PC-3 (cell line): ENCODE measurements around the gene MAST4. TPM values are rescaled to one million over a fixed set of nuclear protein-coding genes. Genes with fewer than 3 reads are reported as not detected.
A peak's percentile ranks its signal among the peaks of the same experiment; 100 is the strongest.

ENCODE experiments used
- ATAC-seq: fragments of 200-7000 bp; cut with Tn5 transposase; 2 replicates; pipeline ENCODE4 v1.9.1; 2020; ENCODE audit warnings: mild to moderate bottlenecking, moderate library complexity
- BruUV-seq: library from RNA; stranded (reverse); fragments of 400-500 nt; replicated peaks from 2 replicates; lab custom pipeline; 2021; lab: Mats Ljungman, UMichigan
- CTCF ChIA-PET: fragments of 300-600 bp; sonication (Branson Sonifier 250); formaldehyde crosslinking; loops from one replicate; lab custom pipeline; 2022; ENCODE audit warnings: antibody characterized with exemption; lab: Charles Lee
- POLR2A ChIA-PET: fragments of 300-600 bp; sonication (Branson Sonifier 250); formaldehyde crosslinking; loops from one replicate; lab custom pipeline; 2022; ENCODE audit warnings: antibody characterized with exemption; ENCODE audit not compliant: unreplicated experiment; lab: Charles Lee
- DNase-seq: peaks from one replicate; pipeline ENCODE4 v3.0.0-alpha.2; 2015
- H2AFZ ChIP-seq: fragments of 300-600 bp; sonication (generic); 2 replicates; pipeline ENCODE4 v1.6.0; 2016; ENCODE audit warnings: antibody characterized with exemption, low read length
- H3F3A ChIP-seq: fragments of 300-600 bp; sonication (generic); one replicate; pipeline ENCODE4 v1.6.0; 2017; ENCODE audit warnings: antibody characterized with exemption, low read length, control low read depth, mild to moderate bottlenecking; ENCODE audit not compliant: unreplicated experiment
- H3K27ac ChIP-seq: fragments of 300-600 bp; sonication (generic); 2 replicates; pipeline ENCODE4 v1.5.1; 2016; ENCODE audit warnings: mild to moderate bottlenecking, low read length
- H3K27me3 ChIP-seq: fragments of 300-600 bp; sonication (generic); 2 replicates; pipeline ENCODE4 v1.6.1; 2016; ENCODE audit warnings: low read length, mixed read lengths
- H3K36me3 ChIP-seq: fragments of 300-600 bp; sonication (generic); 2 replicates; pipeline ENCODE4 v1.6.1; 2016; ENCODE audit warnings: low read depth, mixed run types, low read length, mixed read lengths
- H3K4me1 ChIP-seq: fragments of 300-600 bp; sonication (generic); 2 replicates; pipeline ENCODE4 v1.5.1; 2016; ENCODE audit warnings: low read length; ENCODE audit not compliant: insufficient read depth
- H3K4me2 ChIP-seq: fragments of 300-600 bp; sonication (generic); 2 replicates; pipeline ENCODE4 v1.6.0; 2016; ENCODE audit warnings: low read length
- H3K4me3 ChIP-seq: fragments of 300-600 bp; sonication (generic); 2 replicates; pipeline ENCODE4 v1.5.1; 2016; ENCODE audit warnings: mild to moderate bottlenecking, low read length, mixed read lengths
- H3K79me2 ChIP-seq: fragments of 300-600 bp; sonication (generic); 2 replicates; pipeline ENCODE4 v1.6.1; 2017; ENCODE audit warnings: low read length, mixed read lengths
- H3K9ac ChIP-seq: fragments of 300-600 bp; sonication (generic); 2 replicates; pipeline ENCODE4 v1.6.0; 2016; ENCODE audit warnings: mild to moderate bottlenecking, low read length
- H3K9me2 ChIP-seq: fragments of 300-600 bp; sonication (generic); replicated peaks from 2 replicates; pipeline ENCODE4 v1.6.1; 2016; ENCODE audit warnings: mixed run types, low read length, mixed read lengths
- H3K9me3 ChIP-seq: fragments of 300-600 bp; sonication (generic); 2 replicates; pipeline ENCODE4 v1.6.1; 2016; ENCODE audit warnings: low read length, mixed read lengths
- H4K20me1 ChIP-seq: fragments of 300-600 bp; sonication (generic); 2 replicates; pipeline ENCODE4 v1.6.1; 2016; ENCODE audit warnings: low read length, mixed read lengths
- CTCF ChIP-seq: fragments of 300-600 bp; sonication (generic); conservative IDR thresholded peaks from 2 replicates; pipeline ENCODE4 v1.5.1; 2017; ENCODE audit warnings: antibody characterized with exemption, low read depth, mild to moderate bottlenecking, low read length
- EZH2 ChIP-seq: fragments of 300-600 bp; sonication (generic); IDR thresholded peaks from one replicate; pipeline ENCODE4 v1.6.1; 2017; ENCODE audit warnings: antibody characterized with exemption, mild to moderate bottlenecking, low read length; ENCODE audit not compliant: unreplicated experiment
- EZH2phosphoT487 ChIP-seq: fragments of 300-600 bp; sonication (generic); IDR thresholded peaks from 2 replicates; pipeline ENCODE4 v1.6.1; 2018; ENCODE audit warnings: mild to moderate bottlenecking, antibody characterized with exemption, low read length, borderline replicate concordance
- intact Hi-C: fragments of 100-400 bp; cut with micrococcal nuclease; formaldehyde crosslinking; loops from 2 replicates; pipeline ENCODE4 v1.9.0; 2023
- total RNA-seq: library from RNA; depleted of rRNA; stranded (reverse); fragments of >200 nt; gene quantifications from 2 replicates; pipeline ENCODE4 v1.2.3, GENCODE V29; 2014

The MAST4 gene
- total RNA-seq, 1 experiment from 2014 or later, result 7.9 TPM

GRCh38 chr5:66976108-66976507 lies 379.9 kb downstream of the MAST4 start:
- H3K36me3 ChIP-seq, result no peaks in the 10 kb centered on the region
- no peaks in the 10 kb centered on the region for H3K9me2 ChIP-seq
- H3F3A ChIP-seq, result no peaks in the 10 kb centered on the region
- no peak overlapping the region for H3K27ac ChIP-seq
- H3K27me3 ChIP-seq, result no peaks in the 10 kb centered on the region
- ChIA-PET CTCF (no interaction called here), POLR2A (no interaction called here)
- H3K9ac ChIP-seq, result no peak overlapping the region
- TF ChIP-seq CTCF, result no peak
- no peak for TF ChIP-seq EZH2
- no peak for TF ChIP-seq EZH2phosphoT487
- H3K4me1 ChIP-seq, result 0 out of 2 replicates have a peak, but pooled peaks cover 6% of the 10 kb centered on the region
- intact Hi-C loops, result no loop called here
- H3K4me3 ChIP-seq, result no peak overlapping the region
- no peak overlapping the region for H2AFZ ChIP-seq
- H3K9me3 ChIP-seq, result no peaks in the 10 kb centered on the region
- ATAC-seq (no peak), DNase-seq (no peak)
- H3K79me2 ChIP-seq, result no peaks in the 10 kb centered on the region
- H3K4me2 ChIP-seq, result no peak overlapping the region
- BruUV-seq, result no TSS peak
- H4K20me1 ChIP-seq, result no peaks in the 10 kb centered on the region

- Histone ChIP-seq H4K20me1 (no peaks in the 10 kb centered on the region), H3K79me2 (no peaks in the 10 kb centered on the region), H3K36me3 (no peaks in the 10 kb centered on the region), H3K9me3 (no peaks in the 10 kb centered on the region), H2AFZ (no peak overlapping the region), H3K27me3 (no peaks in the 10 kb centered on the region), H3K9me2 (no peaks in the 10 kb centered on the region), H3K4me1 (peaks cover 6% of the 10 kb centered on the region; the same call in 1 of the 2 replicates), H3F3A (no peaks in the 10 kb centered on the region), H3K4me2 (no peak overlapping the region), H3K9ac (no peak overlapping the region), H3K4me3 (no peak overlapping the region), H3K27ac (no peak overlapping the region)
- TF ChIP-seq EZH2 (no peak), CTCF (no peak), EZH2phosphoT487 (no peak)
- intact Hi-C loops, result no loop called here
- DNase-seq, result no peak
- BruUV-seq, result no TSS peak
- ChIA-PET CTCF (interaction anchor here (0.6 kb wide), 1 partner anchor 164 kb away, joined by 3 read pairs; no protein-coding TSS in a partner anchor), POLR2A (no interaction called here)
- no peak for ATAC-seq
Measured at GRCh38 chr5:66979738-66980137, 383.5 kb downstream of the MAST4 start.

GRCh38 chr5:66981266-66982055 lies 385.3 kb downstream of the MAST4 start:
- no peak overlapping the region for H2AFZ ChIP-seq
- ChIA-PET POLR2A (no interaction called here), CTCF (no interaction called here)
- H3K4me2 ChIP-seq, result no peak overlapping the region
- peaks cover 6% of the 10 kb centered on the region; the same call in 1 of the 2 replicates for H3K4me1 ChIP-seq
- H3F3A ChIP-seq, result no peaks in the 10 kb centered on the region
- no peak overlapping the region for H3K9ac ChIP-seq
- BruUV-seq, result no TSS peak
- no peaks in the 10 kb centered on the region for H3K9me2 ChIP-seq
- no peak overlapping the region for H3K4me3 ChIP-seq
- H4K20me1 ChIP-seq, result no peaks in the 10 kb centered on the region
- no peaks in the 10 kb centered on the region for H3K9me3 ChIP-seq
- ATAC-seq, result peak; percentile 46
- H3K27ac ChIP-seq, result no peak overlapping the region
- intact Hi-C loops, result no loop called here
- H3K27me3 ChIP-seq, result no peaks in the 10 kb centered on the region
- TF ChIP-seq EZH2 (no peak), EZH2phosphoT487 (no peak)
- no peaks in the 10 kb centered on the region for H3K79me2 ChIP-seq
- no peaks in the 10 kb centered on the region for H3K36me3 ChIP-seq
- DNase-seq, result no peak
